ENCODE results near the gene CUTC. TPM values are rescaled to one million over a fixed set of nuclear protein-coding genes. Genes with fewer than 3 reads are reported as not detected.
"Not testable (repeated sequence)": the region's sequence is repeated elsewhere in the genome, so short reads cannot be mapped to it uniquely, and the experiment has no call there.

The CUTC gene, protein sequence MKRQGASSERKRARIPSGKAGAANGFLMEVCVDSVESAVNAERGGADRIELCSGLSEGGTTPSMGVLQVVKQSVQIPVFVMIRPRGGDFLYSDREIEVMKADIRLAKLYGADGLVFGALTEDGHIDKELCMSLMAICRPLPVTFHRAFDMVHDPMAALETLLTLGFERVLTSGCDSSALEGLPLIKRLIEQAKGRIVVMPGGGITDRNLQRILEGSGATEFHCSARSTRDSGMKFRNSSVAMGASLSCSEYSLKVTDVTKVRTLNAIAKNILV
- total RNA-seq: 10 to 100 TPM; 22.6 to 25.7 TPM
- long read RNA-seq, donor 1, transcript CUTC-202 (9 exons, 1,346 nt): major isoform, 7 of 16 reads
- long read RNA-seq, donor 1, partial matches to known transcripts: 2 of 16 reads
- long read RNA-seq, donor 1, other reads (novel, unspliced or antisense): 5 of 16 reads
- long read RNA-seq, donor 2, transcript CUTC-203 (8 exons, 831 nt): minor isoform, 8 of 55 reads
- long read RNA-seq, donor 2, transcript CUTC-202 (9 exons, 1,346 nt): major isoform, 37 of 55 reads
- long read RNA-seq, donor 2, partial matches to known transcripts: 2 of 55 reads
- long read RNA-seq, donor 2, other reads (novel, unspliced or antisense): 8 of 55 reads

DNA sequence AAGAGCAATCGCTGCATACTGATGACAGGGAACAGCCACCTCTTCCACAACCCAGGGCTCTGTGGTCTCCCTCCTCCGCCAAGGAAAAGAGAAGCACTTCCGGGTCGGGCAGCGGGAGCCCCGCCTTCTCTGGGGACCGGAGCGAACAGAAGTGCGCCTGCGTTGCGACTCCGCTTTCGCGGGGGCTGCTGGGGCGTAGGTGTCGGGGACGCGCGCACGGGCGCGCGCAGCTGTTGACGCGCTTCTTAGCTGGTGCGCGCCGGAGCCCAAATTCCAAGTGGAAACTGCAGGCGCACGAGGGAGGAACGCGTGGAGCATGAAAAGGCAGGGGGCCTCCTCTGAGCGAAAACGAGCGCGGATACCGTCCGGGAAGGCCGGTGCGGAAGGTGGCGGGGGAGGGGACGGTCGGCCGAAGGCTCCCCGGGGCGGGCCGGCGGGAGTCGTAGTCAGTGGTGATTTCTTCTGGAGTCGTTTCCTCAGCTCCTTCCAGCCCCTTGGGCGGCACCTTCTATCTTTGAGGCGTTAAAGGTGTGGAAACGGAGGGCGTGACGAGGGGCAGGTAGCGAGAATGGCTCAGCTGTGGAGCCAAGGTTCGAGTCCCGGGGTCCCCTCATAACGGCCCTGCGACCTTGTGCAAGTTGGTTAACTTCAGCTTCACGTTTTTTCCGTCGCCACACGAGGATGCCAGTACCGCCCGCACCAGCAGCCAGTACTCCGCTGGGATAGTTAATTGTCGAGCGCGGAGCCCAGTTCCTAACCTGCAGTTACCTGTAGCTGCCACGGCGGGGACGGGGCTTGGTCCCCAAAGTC is at the start of gene CUTC, which contains the start of gene COX15:
Gene CUTC, plus strand, starts transcription at position 202 of the 810 bp plus-strand sequence. Its CDS starts 115 bp downstream, at position 317.
Gene COX15, minus strand, starts transcription at position 95 of the 810 bp plus-strand sequence. Its CDS starts 78 bp downstream, at position 17.
- intact Hi-C loops (cut with DNase I): no loop called here
- peak; percentile 99 for DNase-seq (ENCODE audit: low spot score)

DNA sequence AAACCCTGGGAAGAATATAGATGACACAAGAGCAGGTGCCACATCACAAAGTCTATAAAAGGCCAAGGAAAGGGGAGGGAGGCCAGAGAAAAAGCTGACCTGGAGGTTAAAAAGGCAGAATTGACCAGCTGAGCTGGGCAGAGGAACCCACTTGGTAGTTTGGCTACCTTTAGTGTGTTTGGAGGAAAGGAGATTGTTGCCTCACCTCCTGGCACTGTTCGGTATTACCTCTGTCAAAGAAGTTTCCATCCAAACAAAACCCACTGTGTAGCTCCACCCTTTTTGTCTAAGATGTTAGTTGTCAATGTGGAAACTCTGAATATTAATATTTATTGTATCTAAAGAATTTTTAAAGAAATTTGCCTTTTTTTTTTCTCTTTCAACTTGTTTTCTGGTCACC is 49.3 kb upstream of the CUTC start:
- no peak for DNase-seq (ENCODE audit: low spot score)
- intact Hi-C loops (cut with DNase I): no loop called here

DNA sequence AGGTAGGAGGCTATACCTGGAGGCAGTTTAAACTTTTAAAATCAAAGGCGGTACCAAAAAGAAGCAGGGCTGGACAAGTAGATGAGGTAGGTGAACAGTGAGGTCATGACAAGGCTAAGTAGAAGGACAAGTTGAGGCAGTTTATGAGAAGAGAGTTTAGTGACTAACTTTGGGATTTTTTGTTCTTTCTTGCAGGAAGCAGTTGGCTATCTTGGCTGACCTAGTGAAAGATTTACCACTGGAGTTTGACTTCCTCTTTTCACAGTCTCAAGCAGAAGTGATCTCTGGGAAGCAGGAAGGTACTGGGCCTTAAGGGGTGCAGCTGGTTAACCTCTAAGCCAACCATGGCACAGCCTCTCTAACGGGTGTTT is 46.5 kb upstream of the CUTC start:
- no peak for DNase-seq (ENCODE audit: low spot score)
- intact Hi-C loops (cut with DNase I): no loop called here

DNA sequence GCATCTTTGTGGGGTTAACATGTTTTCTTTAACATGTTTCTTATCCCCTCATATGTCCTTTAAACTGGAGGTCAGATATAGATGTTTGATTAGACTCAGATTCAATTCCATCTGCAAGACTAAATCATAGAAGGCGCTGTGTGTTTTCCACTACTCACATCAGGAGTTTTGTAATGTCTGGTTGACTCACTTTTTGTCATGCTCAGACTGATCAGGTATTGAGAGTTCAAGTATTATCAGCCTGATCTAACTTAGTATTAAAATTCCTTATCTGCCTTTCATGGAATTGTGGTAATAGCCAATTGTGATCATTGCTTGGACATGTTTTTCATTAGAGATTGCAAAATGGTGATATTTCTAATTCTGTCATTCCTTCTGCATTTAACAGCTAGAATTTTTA is 42.6 kb upstream of the CUTC start:
- no peak for DNase-seq (ENCODE audit: low spot score)
- intact Hi-C loops (cut with DNase I): no loop called here

DNA sequence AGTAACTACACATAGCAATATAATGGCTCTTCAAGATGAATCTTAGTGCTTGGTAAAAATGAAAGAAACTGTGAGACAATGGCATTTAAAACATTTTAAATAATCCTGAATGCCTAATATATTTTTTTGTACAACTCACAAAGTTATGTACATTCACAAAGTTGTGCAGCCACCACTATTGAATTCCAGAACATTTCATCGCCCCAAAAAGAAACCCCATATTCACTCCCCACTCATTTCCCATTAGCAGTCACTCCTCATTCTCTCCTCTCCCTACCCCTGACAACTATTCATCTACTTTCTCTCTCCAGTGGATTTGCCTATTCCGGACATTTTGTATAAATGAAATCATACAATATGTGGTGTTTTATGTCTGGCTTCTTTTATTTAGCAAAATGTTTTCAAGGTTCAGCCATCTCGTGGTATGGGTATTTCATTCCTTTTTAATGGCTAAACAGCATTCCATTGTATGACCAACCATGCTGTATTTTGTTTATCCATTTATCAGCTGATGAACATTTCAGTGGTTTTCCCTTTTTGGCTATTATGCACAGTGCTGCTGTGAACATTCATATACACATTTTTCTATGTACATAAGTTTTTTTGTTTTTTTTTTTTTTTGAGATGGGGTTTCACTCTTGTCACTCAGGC is 38.0 kb upstream of the CUTC start:
- intact Hi-C loops (cut with DNase I): no loop called here
- DNase-seq (ENCODE audit: low spot score): no peak

DNA sequence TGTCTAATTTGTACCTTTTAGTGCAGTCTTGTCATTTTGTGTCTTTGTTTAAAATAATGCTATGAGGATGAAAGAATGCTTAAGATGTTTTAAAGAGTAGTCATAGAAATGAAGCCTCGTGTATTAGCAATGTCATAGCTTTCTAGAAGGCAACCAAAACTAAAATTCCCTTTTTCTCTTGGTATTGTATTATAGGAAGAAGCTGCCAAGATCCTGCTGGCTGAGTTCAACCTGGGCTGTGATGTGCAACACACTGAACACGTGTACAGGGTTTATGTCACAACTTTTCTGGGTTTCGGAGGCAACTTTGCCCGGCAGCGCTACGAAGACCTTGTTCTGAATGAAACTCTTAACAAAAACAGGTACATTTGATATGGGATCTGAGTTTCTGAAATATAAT is 36.3 kb upstream of the CUTC start:
- intact Hi-C loops (cut with DNase I): no loop called here
- DNase-seq (ENCODE audit: low spot score): no peak

DNA sequence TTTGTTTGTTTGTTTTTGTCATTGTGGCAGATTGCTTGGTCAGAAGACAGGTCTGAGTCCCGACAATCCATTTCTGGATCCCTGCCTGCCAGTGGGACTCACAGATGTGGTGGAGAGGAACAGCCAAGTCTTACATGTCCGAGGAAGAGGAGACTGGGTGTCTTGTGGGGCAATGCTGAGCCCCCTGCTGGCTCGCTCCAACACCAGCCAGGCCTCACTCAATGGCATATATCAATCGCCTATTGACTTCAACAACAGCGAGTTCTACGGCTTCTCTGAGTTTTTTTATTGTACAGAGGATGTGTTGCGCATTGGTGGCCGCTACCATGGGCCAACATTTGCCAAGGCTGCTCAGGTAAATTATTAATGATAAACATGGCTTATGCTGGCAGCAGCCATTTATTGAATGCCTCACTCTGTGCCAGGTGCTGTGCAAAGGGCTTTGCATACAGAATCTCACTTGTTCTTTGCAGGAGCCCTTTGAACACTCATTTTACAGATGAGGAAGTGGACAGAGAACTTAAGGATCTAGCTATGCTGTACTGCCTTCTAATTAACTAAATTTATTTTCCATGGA is 33.4 kb upstream of the CUTC start:
- intact Hi-C loops (cut with DNase I): no loop called here
- DNase-seq (ENCODE audit: low spot score): no peak

DNA sequence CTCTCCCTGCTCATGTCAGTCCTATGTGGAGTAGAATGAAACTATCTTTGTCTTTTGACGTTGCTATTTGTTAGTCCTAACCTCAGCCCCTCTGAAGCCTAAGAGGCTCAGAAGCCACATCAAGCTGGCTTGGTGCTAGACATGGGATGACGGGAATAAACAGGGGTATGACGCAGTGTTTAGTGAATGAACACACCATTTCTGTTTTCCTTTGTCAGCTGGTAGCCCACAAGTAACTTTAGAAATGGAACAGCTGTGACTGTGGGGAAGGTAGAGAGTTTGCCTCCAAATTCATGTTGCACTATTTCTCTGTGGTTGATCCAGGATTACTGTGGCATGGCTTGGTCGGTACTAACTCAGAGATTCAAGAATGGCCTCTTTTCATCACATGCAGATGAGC is 31.4 kb upstream of the CUTC start:
- no peak for DNase-seq (ENCODE audit: low spot score)
- intact Hi-C loops (cut with DNase I): no loop called here

DNA sequence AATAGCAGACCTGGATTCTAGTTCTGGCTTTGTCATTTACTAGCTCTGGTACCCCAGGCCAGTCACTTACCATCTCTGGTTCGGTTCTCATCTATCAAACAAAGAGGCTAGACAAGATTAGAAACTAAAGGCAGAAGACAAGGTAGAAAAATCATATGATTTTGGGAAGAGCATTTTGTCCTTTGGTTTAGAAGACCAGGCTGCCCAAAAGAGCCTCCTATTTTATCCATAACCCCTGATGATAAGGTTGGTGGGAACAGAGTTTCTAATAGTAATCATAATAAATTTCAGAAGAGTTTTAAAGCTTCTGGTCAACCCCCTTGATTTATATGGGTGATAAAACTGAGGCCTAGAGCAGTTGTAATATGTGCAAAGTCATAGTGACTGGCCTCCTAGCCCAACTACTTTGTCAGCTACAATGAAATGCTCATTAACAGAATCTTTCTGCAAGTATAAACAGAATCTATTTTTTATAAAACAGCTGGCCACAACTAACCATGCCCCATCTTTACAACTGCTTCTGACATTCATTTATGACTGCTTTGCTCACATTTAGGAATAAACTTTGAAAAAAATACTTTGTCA is 23.5 kb upstream of the CUTC start:
- DNase-seq (ENCODE audit: low spot score): no peak
- intact Hi-C loops (cut with DNase I): no loop called here

DNA sequence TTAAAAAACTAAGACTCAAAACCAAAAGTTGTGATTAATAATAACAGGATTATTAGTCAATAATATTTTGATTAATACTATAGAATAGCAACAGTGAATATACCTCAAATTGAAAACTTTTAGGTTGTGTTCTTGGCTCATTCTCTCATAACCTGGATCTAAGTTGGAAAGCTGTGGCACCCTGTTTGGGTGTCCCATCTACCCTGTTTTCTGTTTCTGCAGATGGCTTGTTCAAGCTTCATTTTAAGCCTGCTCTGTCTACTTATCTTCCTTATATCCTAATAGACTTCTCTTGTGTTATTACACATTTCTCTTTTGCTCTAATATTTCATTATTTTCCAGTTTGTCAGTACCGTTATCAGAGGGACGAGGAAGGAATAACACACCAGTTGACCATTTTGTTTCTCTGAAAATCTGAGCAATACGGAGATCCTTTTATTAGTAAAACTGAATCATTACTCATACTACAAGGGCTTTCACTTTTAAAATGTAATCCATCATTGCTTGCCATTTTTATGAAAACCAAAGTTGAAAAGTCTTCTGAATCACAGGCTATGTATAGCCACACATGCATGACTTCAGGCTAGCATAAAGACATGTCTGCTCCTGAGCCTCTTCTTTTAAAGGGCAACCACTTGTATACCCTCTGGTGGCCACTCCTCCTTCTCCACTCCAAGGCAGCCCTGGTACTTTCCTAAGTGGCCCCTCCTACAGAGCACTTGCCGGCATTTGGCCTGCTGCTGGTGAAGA is 22.4 kb upstream of the CUTC start:
- intact Hi-C loops (cut with DNase I): loop anchor here in 1 of 2 donors (10.0 kb wide), 1 partner anchor 85 kb away; the partner anchor contains the start of gene SLC25A28

DNA sequence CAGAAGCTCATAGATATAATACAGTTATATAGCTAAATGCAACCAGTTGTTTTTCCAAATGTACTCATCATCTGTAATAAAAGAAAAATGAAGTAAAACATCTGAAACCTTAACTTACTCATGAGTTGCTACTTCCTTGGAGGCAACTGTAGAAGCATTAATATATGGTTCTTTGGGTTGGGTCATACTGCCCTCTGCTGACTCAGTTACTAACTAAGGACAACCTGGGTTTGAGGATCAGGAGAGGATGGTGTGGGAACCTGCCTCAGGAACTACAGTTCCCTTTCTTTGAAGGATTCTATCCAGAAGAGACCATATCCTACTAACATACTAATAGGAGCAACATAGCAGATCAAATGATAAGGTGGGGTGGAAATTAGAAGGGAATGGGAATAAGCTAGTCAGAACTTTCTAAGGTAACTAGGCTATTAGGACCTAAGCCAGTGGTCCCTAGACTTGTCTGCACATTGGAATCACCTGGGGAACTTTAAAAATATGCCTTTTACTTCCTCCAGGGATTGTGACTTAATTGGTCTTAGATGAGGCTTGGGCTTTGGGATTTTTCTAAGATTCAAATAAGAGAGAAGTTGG is 20.8 kb upstream of the CUTC start:
- DNase-seq (ENCODE audit: low spot score): no peak
- intact Hi-C loops (cut with DNase I): loop anchor here in 1 of 2 donors (10.0 kb wide), 1 partner anchor 86 kb away; the partner anchor contains the start of gene SLC25A28

More for the DNA sequence above, 22.4 kb upstream of the CUTC start:
- DNase-seq (ENCODE audit: low spot score): no peak

DNA sequence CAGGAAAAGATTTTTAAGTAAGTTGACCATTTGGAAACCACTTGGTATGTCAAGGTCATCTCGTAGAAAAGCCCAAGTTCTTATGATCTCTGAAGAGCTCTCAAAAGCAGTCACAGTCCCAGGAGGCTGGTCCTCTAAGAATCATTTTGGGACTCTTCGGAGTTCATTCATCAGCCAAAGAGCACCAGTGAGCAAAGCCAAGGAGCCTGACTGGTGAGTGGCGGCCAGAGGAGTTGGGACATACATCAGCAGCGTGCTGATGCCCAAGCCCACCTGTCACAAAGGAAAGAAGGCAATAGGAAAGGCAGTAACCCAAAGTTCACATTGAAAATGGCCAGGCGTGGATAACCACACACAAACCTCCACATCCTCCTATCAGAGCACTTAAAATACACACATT is 17.6 kb upstream of the CUTC start:
- intact Hi-C loops (cut with DNase I): loop anchor here in 1 of 2 donors (10.0 kb wide), 1 partner anchor 90 kb away; the partner anchor contains the start of gene SLC25A28

DNA sequence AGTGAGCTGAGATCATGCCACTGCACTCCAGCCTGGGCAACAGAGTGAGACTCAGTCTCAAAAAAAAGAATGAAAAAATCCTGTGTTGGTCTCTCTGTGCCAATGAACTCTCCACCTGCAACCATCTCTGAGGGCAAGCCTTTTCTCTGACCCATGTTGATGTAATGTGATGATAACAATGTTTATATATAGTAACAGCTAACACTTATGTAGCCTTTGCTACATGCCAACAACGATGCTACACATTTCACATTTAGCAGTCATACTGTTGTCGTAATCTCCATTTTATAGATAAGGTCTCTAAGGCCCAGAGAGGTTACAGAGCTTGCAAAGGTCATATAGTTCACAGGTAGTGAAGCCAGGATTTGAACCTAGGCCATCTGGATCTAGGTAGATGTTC is 11.6 kb upstream of the CUTC start:
- intact Hi-C loops (cut with DNase I): no loop called here
- no peak for DNase-seq (ENCODE audit: low spot score)

More for the DNA sequence above, 17.6 kb upstream of the CUTC start:
- DNase-seq (ENCODE audit: low spot score): no peak

DNA sequence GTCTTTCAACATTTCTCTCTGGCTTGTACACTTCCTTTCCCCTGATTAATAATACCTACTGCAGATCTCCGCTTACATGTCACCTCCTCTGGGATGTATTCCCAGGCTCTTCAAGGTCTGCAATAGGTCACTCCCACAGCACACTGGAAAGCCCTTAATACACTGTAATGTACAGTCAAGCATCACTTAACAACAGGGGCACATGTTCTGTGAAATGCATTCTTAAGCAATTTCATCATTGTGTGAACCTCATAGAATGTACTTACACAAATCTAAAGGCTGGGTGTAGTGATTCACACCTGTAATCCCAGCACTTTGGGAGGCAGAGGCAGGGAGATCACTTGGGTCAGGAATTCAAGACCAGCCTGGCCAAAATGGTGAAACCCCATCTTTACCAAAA is 2.0 kb upstream of the CUTC start:
- DNase-seq (ENCODE audit: low spot score): no peak
- intact Hi-C loops (cut with DNase I): no loop called here

DNA sequence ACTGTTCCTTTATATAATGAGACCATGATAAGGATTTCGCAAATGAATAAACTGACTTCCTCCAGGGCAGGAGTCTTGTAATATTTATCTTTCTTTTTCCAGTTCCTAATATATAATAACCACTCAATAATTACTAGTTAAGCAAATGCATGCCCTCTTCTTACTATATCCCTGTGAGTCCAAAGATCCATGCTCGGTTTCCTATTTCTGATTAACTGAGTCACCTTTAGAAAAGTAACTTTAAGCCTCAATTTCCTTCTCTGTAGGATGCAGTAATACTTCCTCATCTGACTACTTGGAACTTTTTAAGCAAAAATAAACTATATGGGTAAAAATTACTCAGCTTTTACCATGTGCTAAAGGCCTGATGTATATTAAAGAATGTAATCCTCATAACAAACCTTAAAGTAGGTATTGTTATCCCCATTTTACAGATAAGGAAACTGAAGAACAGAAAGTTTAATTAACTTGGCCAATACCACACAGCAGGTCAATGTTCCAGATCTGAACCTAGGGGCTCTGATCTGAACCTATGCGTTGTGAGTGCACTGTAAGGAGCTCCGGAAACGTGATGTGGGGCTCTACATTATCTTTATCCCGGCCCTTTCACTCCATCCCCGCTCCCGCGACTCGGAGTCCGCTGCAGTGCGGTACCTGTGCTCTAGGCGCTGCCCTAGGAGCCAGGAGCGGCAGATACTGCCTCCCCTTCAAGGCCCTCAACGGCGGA is 565 bp upstream of the CUTC start:
- no peak for DNase-seq (ENCODE audit: low spot score)
- intact Hi-C loops (cut with DNase I): no loop called here

DNA sequence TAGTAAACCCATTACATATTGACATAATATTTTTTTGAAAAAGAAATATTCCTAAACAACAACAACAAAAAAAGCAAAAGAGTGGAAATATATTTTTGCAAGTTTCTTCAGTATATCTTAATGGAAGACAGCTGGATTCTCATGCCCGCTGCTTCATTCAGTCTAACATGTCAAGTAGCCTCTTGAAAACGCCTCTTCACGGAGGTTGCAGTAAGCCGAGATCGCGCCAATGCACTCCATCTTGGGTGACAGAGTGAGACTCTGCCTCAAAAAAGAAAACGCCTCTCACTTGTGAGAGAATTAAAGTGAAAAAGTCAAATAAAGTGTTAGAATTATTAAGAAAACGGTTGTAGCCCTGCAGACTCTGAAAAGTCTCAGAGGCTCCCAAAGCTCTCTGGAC is 1.3 kb downstream of the CUTC start:
- intact Hi-C loops (cut with DNase I): no loop called here
- DNase-seq (ENCODE audit: low spot score): no peak

DNA sequence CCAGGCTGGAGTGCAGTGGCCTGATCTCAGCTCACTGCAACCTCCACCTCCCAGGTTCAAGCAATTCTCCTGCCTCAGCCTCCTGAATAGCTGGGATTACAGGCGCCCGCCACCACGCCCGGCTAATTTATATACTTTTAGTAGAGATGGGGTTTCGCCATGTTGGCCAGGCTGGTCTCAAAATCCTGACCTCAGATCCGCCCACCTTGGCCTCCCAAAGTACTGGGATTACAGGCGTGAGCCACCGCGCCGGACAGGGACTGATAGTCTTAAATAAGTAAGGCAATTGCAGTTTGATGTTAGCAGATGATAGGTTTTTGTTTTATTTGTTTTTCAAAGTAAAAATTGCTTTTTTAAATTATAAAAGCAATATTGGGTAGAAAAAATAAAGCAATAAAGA is 2.1 kb downstream of the CUTC start:
- DNase-seq (ENCODE audit: low spot score); intact Hi-C loops (cut with DNase I): not testable (repeated sequence)
